Endothelial cell of umbilical vein (primary cell): ENCODE data around the gene DIAPH1. TPM values are rescaled to one million over a fixed set of nuclear protein-coding genes. Genes with fewer than 3 reads are reported as not detected.

ENCODE experiments used
- BruUV-seq: library from RNA; stranded (reverse); fragments of 400-500 nt; replicated peaks from 2 replicates; lab custom pipeline; 2021; lab: Mats Ljungman, UMichigan
- CTCF ChIA-PET: fragments of 300-600, 350-600 bp; sonication (Branson Sonifier 250); formaldehyde crosslinking; loops from one replicate; lab custom pipeline; 2021; ENCODE audit warnings: antibody characterized with exemption, inconsistent platforms; lab: Charles Lee
- POLR2A ChIA-PET: fragments of 300-600, 350-600 bp; sonication (Branson Sonifier 250); formaldehyde crosslinking; loops from one replicate; lab custom pipeline; 2021; ENCODE audit warnings: antibody characterized with exemption, inconsistent platforms; lab: Charles Lee
- DNase-seq: peaks from one replicate; pipeline ENCODE4 v3.0.0-alpha.2; 2011; ENCODE audit warnings: low read depth, low spot score
- FAIRE-seq: peaks from 2 replicates; lab custom pipeline; 2011; peaks lifted over from hg19 to GRCh38; lab: Jason Lieb, UNC
- H2AFZ ChIP-seq: 2 replicates; pipeline ENCODE4 v1.6.0; 2012; ENCODE audit warnings: low read depth, low read length, control low read depth, inconsistent platforms
- H3K27ac ChIP-seq: 2 replicates; pipeline ENCODE4 v1.5.1; 2011; ENCODE audit warnings: low read depth, mild to moderate bottlenecking, control low read depth, low read length, moderate library complexity; ENCODE audit not compliant: insufficient read depth
- H3K27me3 ChIP-seq, 2 experiments: 2 replicates each; pipeline versions ENCODE4 v1.6.0 to v1.6.1; 2011; ENCODE audit warnings: low read length in 2 of 2, mixed read lengths in 1 of 2; ENCODE audit not compliant: control insufficient read depth in 2 of 2, insufficient read depth in 2 of 2
- H3K36me3 ChIP-seq, 2 experiments: 2 replicates in 1 of 2; 3 replicates in 1 of 2; pipeline ENCODE4 v1.5.1; 2011; ENCODE audit warnings: low read length in 2 of 2, mild to moderate bottlenecking in 1 of 2, moderate library complexity in 1 of 2; ENCODE audit not compliant: control insufficient read depth in 2 of 2, insufficient read depth in 2 of 2; ENCODE audit errors: extremely low read depth in 1 of 2
- H3K4me1 ChIP-seq: 3 replicates; pipeline ENCODE4 v1.5.1; 2011; ENCODE audit warnings: mild to moderate bottlenecking, low read length; ENCODE audit not compliant: control insufficient read depth, insufficient read depth; ENCODE audit errors: extremely low read depth
- H3K4me2 ChIP-seq: 2 replicates; pipeline ENCODE4 v1.6.1; 2011; ENCODE audit warnings: low read length, control low read depth, mixed read lengths; ENCODE audit not compliant: insufficient read depth
- H3K4me3 ChIP-seq, 3 experiments: fragments of 200-600 bp in 1 of 3; sonication (generic), shearing (Covaris generic) in 1 of 3; replicated peaks in 1 of 3; 2 replicates each; pipeline ENCODE4 v1.5.1; 2011 to 2016; ENCODE audit warnings: control low read depth in 3 of 3, low read length in 3 of 3, mild to moderate bottlenecking in 2 of 3, inconsistent platforms in 1 of 3, low read depth in 1 of 3, moderate library complexity in 1 of 3; ENCODE audit not compliant: insufficient read depth in 1 of 3
- H3K79me2 ChIP-seq: 2 replicates; pipeline ENCODE4 v1.6.0; 2012; ENCODE audit warnings: low read length, inconsistent platforms; ENCODE audit not compliant: control insufficient read depth, insufficient read depth
- H3K9ac ChIP-seq: replicated peaks from 2 replicates; pipeline ENCODE3; 2011; ENCODE audit warnings: low read length, control low read depth; ENCODE audit not compliant: insufficient read depth; ENCODE audit errors: extremely low read depth
- H3K9me1 ChIP-seq: replicated peaks from 3 replicates; pipeline ENCODE4 v1.6.0; 2011; ENCODE audit warnings: mild to moderate bottlenecking, low read length; ENCODE audit not compliant: control insufficient read depth, insufficient read depth; ENCODE audit errors: extremely low read depth
- H3K9me3 ChIP-seq: replicated peaks from 2 replicates; pipeline ENCODE4 v1.5.1; 2012; ENCODE audit warnings: low read length, inconsistent platforms; ENCODE audit not compliant: control insufficient read depth, insufficient read depth
- H4K20me1 ChIP-seq: replicated peaks from 2 replicates; pipeline ENCODE3; 2011; ENCODE audit warnings: mild to moderate bottlenecking, low read length; ENCODE audit not compliant: control insufficient read depth, insufficient read depth; ENCODE audit errors: extremely low read depth
- EZH2 ChIP-seq: IDR thresholded peaks from 2 replicates; pipeline ENCODE4 v1.6.1; 2012; ENCODE audit warnings: borderline replicate concordance, low read depth, mild to moderate bottlenecking, moderate library complexity, low read length, inconsistent platforms; ENCODE audit not compliant: severe bottlenecking
- FOS ChIP-seq: IDR thresholded peaks from 2 replicates; pipeline ENCODE4 v1.6.1; 2011; ENCODE audit warnings: mild to moderate bottlenecking, low read length, moderate library complexity, borderline replicate concordance; ENCODE audit not compliant: insufficient read depth
- GATA2 ChIP-seq: IDR thresholded peaks from 2 replicates; pipeline ENCODE4 v1.7.0; 2011; ENCODE audit warnings: low read depth, mild to moderate bottlenecking, moderate library complexity, mixed read lengths, low read length; ENCODE audit not compliant: insufficient read length, insufficient read depth
- MYC ChIP-seq: IDR thresholded peaks from one replicate; pipeline ENCODE4 v1.6.1; 2011; ENCODE audit warnings: mild to moderate bottlenecking, low read depth, low read length
- POLR2A ChIP-seq: IDR thresholded peaks from 2 replicates; pipeline ENCODE4 v1.6.1; 2012; ENCODE audit warnings: low read depth, mild to moderate bottlenecking, control low read depth, low read length
- dilution Hi-C: fragments of 300-500 bp; cut with MboI; formaldehyde crosslinking; loops from one replicate; pipeline ENCODE4 v1.15.0; 2019; ENCODE audit warnings: low sequenced_read_pairs; ENCODE audit not compliant: extremely low pct_ligation_motif_present
- intact Hi-C: fragments of 100-400 bp; cut with micrococcal nuclease; formaldehyde crosslinking; loops from one replicate; pipeline ENCODE4 v1.10.0; 2022
- polyA plus RNA-seq, 4 experiments: library from polyadenylated mRNA; depleted of rRNA in 3 of 4; stranded (reverse) in 3 of 4; unstranded in 1 of 4; fragments of >200 nt; gene quantifications; 2 replicates each; pipeline versions ENCODE4 v1.2.1 to v1.2.3, GENCODE V29; 2011 to 2012; ENCODE audit warnings: missing spikeins in 1 of 4
- total RNA-seq: library from RNA; stranded (reverse); gene quantifications from 2 replicates; pipeline ENCODE4 v1.2.3, GENCODE V29; 2021
- TF ChIP-seq, protein P1 (sequence below): IDR thresholded peaks from 2 replicates; pipeline ENCODE4 v1.6.1; 2011; ENCODE audit not compliant: insufficient read depth, insufficient read length
- TF ChIP-seq, protein P2 (sequence below), 2 donors: IDR thresholded peaks; 1 replicate in 1 of 2; 2 replicates in 1 of 2; pipeline ENCODE4 v1.5.1; 2011; ENCODE audit warnings: low read length in 2 of 2, mild to moderate bottlenecking in 2 of 2, moderate library complexity in 2 of 2, control low read depth in 1 of 2, inconsistent platforms in 1 of 2, low read depth in 1 of 2; ENCODE audit not compliant: insufficient read depth in 1 of 2; ENCODE audit errors: extremely low read depth in 1 of 2

Gene DIAPH1
- total and polyA plus RNA-seq, 2 donors (not counting 3 experiments of a cell fraction or from before 2014, with no cell fraction given) = 68.6 to 105 TPM

DNA sequence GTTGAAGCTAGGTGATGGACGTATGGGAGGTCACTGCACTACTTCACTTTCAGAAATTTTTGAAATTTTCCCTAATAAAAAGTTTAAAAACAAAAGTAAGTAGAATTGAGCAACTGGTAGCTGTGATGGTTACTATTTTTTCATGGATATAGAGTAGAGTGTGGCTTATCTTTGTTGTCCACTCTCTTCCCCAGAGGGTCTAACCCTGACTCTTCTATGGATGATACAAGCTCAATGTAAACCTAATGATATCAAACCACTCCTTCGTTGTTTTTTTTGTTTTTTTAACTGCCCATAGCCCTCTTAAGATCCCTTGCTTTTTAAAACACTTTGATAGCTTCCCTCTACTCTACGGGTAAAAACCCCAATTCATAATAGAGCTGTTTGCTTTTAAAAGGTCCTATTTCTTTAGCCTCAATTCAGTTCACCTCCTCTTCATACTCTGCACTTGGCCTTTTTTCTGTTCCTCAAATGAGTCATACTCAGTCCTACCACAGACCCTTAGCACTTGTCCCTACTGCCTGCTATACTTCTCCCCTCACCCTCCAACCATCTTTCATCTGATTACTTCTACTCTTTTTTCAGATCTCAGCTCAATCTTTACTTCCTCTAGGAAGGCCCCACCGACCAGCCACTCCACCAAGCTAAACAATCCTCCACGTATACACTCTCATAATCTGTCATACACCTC is 15.2 kb upstream of the DIAPH1 start:
- ChIA-PET CTCF (interaction anchor here (10.5 to 14.7 kb wide), 2 partner anchors 16 to 42 kb away, joined by 63 to 163 read pairs; partner anchors contain the start of gene DIAPH1), POLR2A (interaction anchor here (0.7 kb wide), 1 partner anchor 15 kb away, joined by 7 read pairs; the partner anchor contains the start of gene DIAPH1)
- Histone ChIP-seq H3K27me3 (no peaks in the 10 kb centered on the region), H3K9ac (no peak overlapping the region), H3K9me3 (no peaks in the 10 kb centered on the region), H3K27ac (no peak overlapping the region), H3K36me3 (peaks cover 2 to 8% of the 10 kb centered on the region in 2 experiments), H3K79me2 (peaks cover 30% of the 10 kb centered on the region), H2AFZ (no peak overlapping the region), H3K4me2 (no peak overlapping the region), H3K4me1 (peaks cover 19% of the 10 kb centered on the region), H4K20me1 (peaks cover 5% of the 10 kb centered on the region), H3K4me3 (no peak overlapping the region), H3K9me1 (no peaks in the 10 kb centered on the region)
- intact Hi-C loops (no loop called here), dilution Hi-C loops (no loop called here)
- FAIRE-seq = no peak
- DNase-seq = no peak
- TF ChIP-seq FOS (no peak), GATA2 (no peak), EZH2 (no peak)
- TF ChIP-seq, protein P1, sequence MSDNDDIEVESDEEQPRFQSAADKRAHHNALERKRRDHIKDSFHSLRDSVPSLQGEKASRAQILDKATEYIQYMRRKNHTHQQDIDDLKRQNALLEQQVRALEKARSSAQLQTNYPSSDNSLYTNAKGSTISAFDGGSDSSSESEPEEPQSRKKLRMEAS = no peak
- BruUV-seq = no TSS peak

DNA sequence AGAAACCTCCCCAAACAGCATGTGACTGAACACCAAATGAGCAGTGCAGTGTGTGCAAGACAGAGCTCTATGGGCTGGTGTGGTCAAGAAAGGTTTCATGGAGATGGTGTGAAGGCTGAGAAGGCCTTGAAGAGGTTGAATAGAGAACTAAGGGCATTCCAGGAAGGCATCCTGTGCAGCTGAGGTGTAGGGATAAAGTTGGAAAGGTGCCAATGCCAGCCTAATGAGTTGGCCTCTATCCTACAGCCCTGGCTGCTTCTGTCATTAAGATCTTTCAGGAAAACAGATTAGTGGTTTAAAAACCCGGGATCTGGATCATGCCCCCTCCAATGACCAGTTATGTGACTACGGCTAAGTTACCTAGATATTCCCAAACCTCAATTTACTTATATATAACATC is 13.8 kb upstream of the DIAPH1 start:
- dilution Hi-C loops = no loop called here
- H3K4me2 ChIP-seq = no peak overlapping the region
- no peaks in the 10 kb centered on the region for H3K9me1 ChIP-seq
- no peak for FAIRE-seq
- H3K27me3 ChIP-seq = no peaks in the 10 kb centered on the region
- no peaks in the 10 kb centered on the region for H3K9me3 ChIP-seq
- H3K79me2 ChIP-seq = peaks cover 30% of the 10 kb centered on the region
- no peak overlapping the region for H3K27ac ChIP-seq
- H2AFZ ChIP-seq = no peak overlapping the region
- no peak for TF ChIP-seq POLR2A
- TF ChIP-seq, protein P1 = no peak
- no peak for TF ChIP-seq FOS
- TF ChIP-seq EZH2 = no peak
- TF ChIP-seq, protein P2, sequence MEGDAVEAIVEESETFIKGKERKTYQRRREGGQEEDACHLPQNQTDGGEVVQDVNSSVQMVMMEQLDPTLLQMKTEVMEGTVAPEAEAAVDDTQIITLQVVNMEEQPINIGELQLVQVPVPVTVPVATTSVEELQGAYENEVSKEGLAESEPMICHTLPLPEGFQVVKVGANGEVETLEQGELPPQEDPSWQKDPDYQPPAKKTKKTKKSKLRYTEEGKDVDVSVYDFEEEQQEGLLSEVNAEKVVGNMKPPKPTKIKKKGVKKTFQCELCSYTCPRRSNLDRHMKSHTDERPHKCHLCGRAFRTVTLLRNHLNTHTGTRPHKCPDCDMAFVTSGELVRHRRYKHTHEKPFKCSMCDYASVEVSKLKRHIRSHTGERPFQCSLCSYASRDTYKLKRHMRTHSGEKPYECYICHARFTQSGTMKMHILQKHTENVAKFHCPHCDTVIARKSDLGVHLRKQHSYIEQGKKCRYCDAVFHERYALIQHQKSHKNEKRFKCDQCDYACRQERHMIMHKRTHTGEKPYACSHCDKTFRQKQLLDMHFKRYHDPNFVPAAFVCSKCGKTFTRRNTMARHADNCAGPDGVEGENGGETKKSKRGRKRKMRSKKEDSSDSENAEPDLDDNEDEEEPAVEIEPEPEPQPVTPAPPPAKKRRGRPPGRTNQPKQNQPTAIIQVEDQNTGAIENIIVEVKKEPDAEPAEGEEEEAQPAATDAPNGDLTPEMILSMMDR (IDR thresholded peaks at IDR 0.05; ENCODE audit: extremely low read depth in 1 of 2, insufficient read depth in 1 of 2, low read depth in 1 of 2, low read length in 2 of 2) = no peak
- TF ChIP-seq GATA2 = no peak
- TF ChIP-seq MYC = no peak
- no peak overlapping the region for H3K9ac ChIP-seq
- H4K20me1 ChIP-seq = peaks cover 5% of the 10 kb centered on the region
- BruUV-seq = no TSS peak
- ChIA-PET CTCF (interaction anchor here (1.1 to 14.7 kb wide), 3 partner anchors 15 to 567 kb away, joined by 5 to 163 read pairs (median 63); partner anchors contain the start of gene DIAPH1), POLR2A (no interaction called here)
- H3K4me1 ChIP-seq = peaks cover 18% of the 10 kb centered on the region
- H3K4me3 ChIP-seq = no peak overlapping the region
- peaks cover 9 to 20% of the 10 kb centered on the region in 2 experiments for H3K36me3 ChIP-seq
- intact Hi-C loops = no loop called here
- no peak for DNase-seq
